Thoracic aorta (tissue), 2 donors: ENCODE data around the gene KNDC1. TPM values are rescaled to one million over a fixed set of nuclear protein-coding genes. Genes with fewer than 3 reads are reported as not detected.

Experiments
- ATAC-seq: fragments of 150-250 bp; one replicate; pipeline ENCODE4 v1.8.0; 2017; ENCODE audit warnings: low read depth; ENCODE audit not compliant: insufficient number of reproducible peaks, low FRiP score
- DNase-seq: peaks from one replicate; pipeline ENCODE4 v3.0.0-alpha.2; 2020; ENCODE audit warnings: low spot score
- H3K27ac ChIP-seq, 2 donors: fragments of 200-600 bp; sonication (generic); 1 replicate in 1 of 2; 2 replicates in 1 of 2; pipeline ENCODE4 v1.5.1; 2016; ENCODE audit warnings: mild to moderate bottlenecking in 2 of 2, moderate library complexity in 2 of 2
- H3K27me3 ChIP-seq: fragments of 200-600 bp; sonication (generic); replicated peaks from 2 replicates; pipeline ENCODE4 v1.6.0; 2016; ENCODE audit warnings: mild to moderate bottlenecking; ENCODE audit not compliant: insufficient read depth
- H3K36me3 ChIP-seq: fragments of 200-600 bp; sonication (generic); one replicate; pipeline ENCODE4 v1.5.1; 2016
- H3K4me1 ChIP-seq, 2 donors: fragments of 200-600 bp; sonication (generic); 1 replicate in 1 of 2; 2 replicates in 1 of 2; pipeline versions ENCODE4 v1.5.1 to v1.6.0; 2016; ENCODE audit warnings: low read depth in 2 of 2, mild to moderate bottlenecking in 1 of 2; ENCODE audit not compliant: control insufficient read depth in 1 of 2
- H3K4me3 ChIP-seq: fragments of 200-600 bp; sonication (generic); 2 replicates; pipeline ENCODE4 v1.5.1; 2016; ENCODE audit warnings: mild to moderate bottlenecking
- H3K9me3 ChIP-seq: fragments of 200-600 bp; sonication (generic); 2 replicates; pipeline ENCODE4 v1.5.1; 2016
- CTCF ChIP-seq: fragments of 200-600 bp; sonication (generic); IDR thresholded peaks from one replicate; pipeline ENCODE4 v1.5.1; 2019; ENCODE audit warnings: antibody characterized with exemption
- total RNA-seq, 2 donors: library from RNA; depleted of rRNA; stranded (reverse); fragments of >200 nt; gene quantifications; one replicate each; pipeline versions ENCODE4 v1.1.0 to v1.2.3, GENCODE V29; 2016

The KNDC1 gene
- total RNA-seq, 2 donors from 2014 or later: 0.14 to 0.95 TPM

- Histone ChIP-seq H3K9me3 (no peaks in the 10 kb centered on the region), H3K27ac (no peak overlapping the region), H3K4me3 (no peak overlapping the region), H3K4me1 (no peaks in the 10 kb centered on the region), H3K36me3 (no peaks in the 10 kb centered on the region), H3K27me3 (no peaks in the 10 kb centered on the region)
- TF ChIP-seq CTCF: no peak
- DNase-seq: no peak
- no peak for ATAC-seq
These were observed 46.5 kb downstream of the KNDC1 start for GRCh38 chr10:133206356-133207040.

DNA sequence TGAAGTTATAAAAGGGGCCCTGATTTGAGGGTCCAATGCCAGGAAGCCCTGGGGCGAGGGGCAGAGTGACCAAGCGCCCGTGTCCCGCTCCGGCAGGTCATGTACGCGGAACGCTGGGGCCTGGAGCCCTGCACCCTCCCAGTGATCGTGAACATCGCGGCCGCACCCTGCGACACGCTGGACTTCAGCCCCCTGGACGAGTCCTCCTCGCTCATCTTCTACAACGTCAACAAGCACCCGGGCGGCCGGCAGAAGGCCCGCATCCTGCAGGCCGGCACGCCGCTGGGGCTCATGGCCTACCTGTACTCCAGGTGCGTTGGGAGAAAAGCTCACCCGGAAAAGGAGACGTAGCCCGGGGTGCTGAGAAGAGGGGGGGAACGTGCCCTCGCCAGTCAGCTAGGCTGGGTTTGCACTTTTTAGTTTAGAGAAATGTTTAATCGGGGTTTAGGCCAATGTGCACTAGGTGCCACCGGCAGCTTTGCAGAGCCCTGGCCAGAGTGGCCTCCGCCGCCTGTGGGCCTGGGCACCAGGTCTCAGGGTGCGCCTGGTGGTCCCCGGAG, 47.1 kb downstream of the KNDC1 start:
- no peaks in the 10 kb centered on the region for H3K4me1 ChIP-seq
- no peak overlapping the region for H3K27ac ChIP-seq
- H3K36me3 ChIP-seq: no peaks in the 10 kb centered on the region
- ATAC-seq: no peak
- no peak for DNase-seq
- no peaks in the 10 kb centered on the region for H3K27me3 ChIP-seq
- no peaks in the 10 kb centered on the region for H3K9me3 ChIP-seq
- no peak overlapping the region for H3K4me3 ChIP-seq
- no peak for TF ChIP-seq CTCF

GRCh38 chr10:133207627-133208026, 47.6 kb downstream of the KNDC1 start:
- no peaks in the 10 kb centered on the region for H3K36me3 ChIP-seq
- no peak for TF ChIP-seq CTCF
- no peak for ATAC-seq

DNA sequence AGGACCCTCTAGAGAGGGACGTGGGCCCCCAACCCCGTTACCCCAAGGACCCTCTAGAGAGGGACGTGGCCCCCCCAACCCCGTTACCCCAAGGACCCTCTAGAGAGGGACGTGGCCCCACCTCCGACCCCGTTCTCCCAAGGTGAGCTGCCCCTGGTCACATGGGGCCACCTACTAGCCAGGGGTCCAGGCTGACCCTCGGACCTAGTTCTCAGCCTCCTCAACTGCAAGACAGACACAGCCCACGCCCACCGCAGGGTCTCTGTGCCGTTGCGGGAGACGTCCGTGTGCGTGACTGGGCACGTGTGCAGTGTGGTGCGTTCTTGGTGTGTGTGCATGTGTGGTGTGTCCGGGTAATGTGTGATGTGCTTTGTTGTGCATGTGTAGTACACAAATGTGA, 48.4 kb downstream of the KNDC1 start:
- Histone ChIP-seq H3K27ac (no peak overlapping the region), H3K27me3 (no peaks in the 10 kb centered on the region), H3K4me3 (no peak overlapping the region), H3K9me3 (no peaks in the 10 kb centered on the region), H3K36me3 (no peaks in the 10 kb centered on the region), H3K4me1 (no peaks in the 10 kb centered on the region)
- no peak for TF ChIP-seq CTCF
- ATAC-seq (no peak), DNase-seq (no peak)

More at GRCh38 chr10:133207627-133208026, 47.6 kb downstream of the KNDC1 start:
- no peak for DNase-seq
- H3K4me3 ChIP-seq: no peak overlapping the region
- H3K9me3 ChIP-seq: no peaks in the 10 kb centered on the region
- no peaks in the 10 kb centered on the region for H3K27me3 ChIP-seq
- no peaks in the 10 kb centered on the region for H3K4me1 ChIP-seq
- no peak overlapping the region for H3K27ac ChIP-seq

DNA sequence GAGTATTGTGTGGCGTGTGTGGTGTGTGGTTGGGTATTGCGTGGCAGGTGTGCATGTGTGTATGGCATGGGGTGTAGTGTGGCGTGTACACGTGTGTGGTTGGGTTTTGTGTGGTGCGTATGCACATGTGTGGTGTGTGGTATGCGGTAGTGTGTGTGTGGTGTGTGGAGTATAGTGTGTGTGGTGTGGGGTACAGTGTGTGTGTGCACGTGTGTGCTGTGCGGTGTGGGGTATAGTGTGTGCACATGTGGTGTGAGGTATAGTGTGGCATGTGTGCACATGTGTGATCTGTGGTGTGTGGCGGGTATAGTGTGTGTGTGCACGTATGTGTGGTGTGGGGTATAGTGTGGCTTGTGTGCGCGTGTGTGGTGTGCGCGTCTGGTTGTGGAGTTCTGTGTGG, 49.1 kb downstream of the KNDC1 start:
- DNase-seq (no peak), ATAC-seq (no peak)
- Histone ChIP-seq H3K27ac (no peak overlapping the region), H3K9me3 (no peaks in the 10 kb centered on the region), H3K4me3 (no peak overlapping the region), H3K36me3 (no peaks in the 10 kb centered on the region), H3K4me1 (no peaks in the 10 kb centered on the region), H3K27me3 (no peaks in the 10 kb centered on the region)
- TF ChIP-seq CTCF: no peak
